H9 (cell line): ENCODE measurements around the gene MFN2. TPM values are rescaled to one million over a fixed set of nuclear protein-coding genes. Genes with fewer than 3 reads are reported as not detected.

Source experiments
- DNase-seq: peaks from one replicate; pipeline ENCODE4 v3.0.0-alpha.2; 2017
- H2AFZ ChIP-seq: one replicate; pipeline ENCODE4 v1.6.1; 2013; ENCODE audit warnings: mild to moderate bottlenecking, low read length, control low read depth, moderate library complexity
- H2AK5ac ChIP-seq: 2 replicates; pipeline ENCODE4 v1.6.1; 2013; ENCODE audit warnings: low read length, control low read depth, mixed read lengths; ENCODE audit not compliant: insufficient read length
- H2BK120ac ChIP-seq: one replicate; pipeline ENCODE4 v1.6.1; 2013; ENCODE audit warnings: low read depth, mild to moderate bottlenecking, low read length, control low read depth, inconsistent platforms; ENCODE audit not compliant: poor library complexity, severe bottlenecking
- H2BK12ac ChIP-seq: 2 replicates; pipeline ENCODE4 v1.6.1; 2013; ENCODE audit warnings: low read length, control low read depth, mixed read lengths, low read depth; ENCODE audit not compliant: insufficient read length
- H2BK15ac ChIP-seq: 2 replicates; pipeline ENCODE4 v1.6.1; 2013; ENCODE audit warnings: low read depth, low read length, control low read depth
- H2BK20ac ChIP-seq: one replicate; pipeline ENCODE4 v1.6.1; 2013; ENCODE audit warnings: low read depth, mild to moderate bottlenecking, low read length, control low read depth, inconsistent platforms; ENCODE audit not compliant: poor library complexity, severe bottlenecking
- H2BK5ac ChIP-seq: 2 replicates; pipeline ENCODE4 v1.6.1; 2013; ENCODE audit warnings: low read length, control low read depth, mixed read lengths; ENCODE audit not compliant: insufficient read length
- H3K14ac ChIP-seq: 2 replicates; pipeline ENCODE4 v1.6.1; 2013; ENCODE audit warnings: low read length, control low read depth; ENCODE audit not compliant: insufficient read depth
- H3K18ac ChIP-seq: 2 replicates; pipeline ENCODE4 v1.6.1; 2013; ENCODE audit warnings: low read depth, mild to moderate bottlenecking, mixed read lengths, low read length, control low read depth; ENCODE audit not compliant: insufficient read length
- H3K23ac ChIP-seq: 2 replicates; pipeline ENCODE4 v1.6.1; 2013; ENCODE audit warnings: low read length, control low read depth, mixed read lengths, low read depth; ENCODE audit not compliant: insufficient read length
- H3K23me2 ChIP-seq: 2 replicates; pipeline ENCODE4 v1.6.1; 2013; ENCODE audit warnings: low read depth, mild to moderate bottlenecking, mixed read lengths, low read length, control low read depth; ENCODE audit not compliant: insufficient read length, poor library complexity, severe bottlenecking
- H3K27ac ChIP-seq: 2 replicates; pipeline ENCODE4 v1.5.1; 2013; ENCODE audit warnings: low read length, control low read depth, mixed read lengths, low read depth; ENCODE audit not compliant: insufficient read length
- H3K27me3 ChIP-seq: 2 replicates; pipeline ENCODE4 v1.6.1; 2013; ENCODE audit warnings: low read length, control low read depth, inconsistent platforms; ENCODE audit not compliant: insufficient read depth
- H3K4ac ChIP-seq: 2 replicates; pipeline ENCODE4 v1.6.1; 2013; ENCODE audit warnings: low read depth, mild to moderate bottlenecking, control low read depth, inconsistent platforms, low read length, moderate library complexity
- H3K4me1 ChIP-seq: 2 replicates; pipeline ENCODE4 v1.6.1; 2013; ENCODE audit warnings: low read length, control low read depth, inconsistent platforms; ENCODE audit not compliant: insufficient read depth
- H3K4me2 ChIP-seq: 2 replicates; pipeline ENCODE4 v1.6.1; 2013; ENCODE audit warnings: low read length, control low read depth, mixed read lengths; ENCODE audit not compliant: insufficient read length, insufficient read depth
- H3K56ac ChIP-seq: 2 replicates; pipeline ENCODE4 v1.6.1; 2013; ENCODE audit warnings: low read depth, mild to moderate bottlenecking, mixed read lengths, low read length, control low read depth; ENCODE audit not compliant: insufficient read length
- H3K79me1 ChIP-seq: 2 replicates; pipeline ENCODE4 v1.6.1; 2013; ENCODE audit warnings: low read depth, mild to moderate bottlenecking, moderate library complexity, low read length, control low read depth, inconsistent platforms; ENCODE audit not compliant: insufficient read depth, poor library complexity, severe bottlenecking
- H3K79me2 ChIP-seq: 2 replicates; pipeline ENCODE4 v1.6.1; 2013; ENCODE audit warnings: low read length, control low read depth, inconsistent platforms; ENCODE audit not compliant: insufficient read depth
- H3K9ac ChIP-seq: 2 replicates; pipeline ENCODE4 v1.6.1; 2013; ENCODE audit warnings: low read length, control low read depth, mixed read lengths; ENCODE audit not compliant: insufficient read length; ENCODE audit errors: extremely low read depth
- H3K9me3 ChIP-seq: one replicate; pipeline ENCODE4 v1.6.1; 2013; ENCODE audit warnings: low read depth, low read length, inconsistent platforms; ENCODE audit not compliant: control insufficient read depth
- H3T11ph ChIP-seq: one replicate; pipeline ENCODE4 v1.6.1; 2013; ENCODE audit warnings: mild to moderate bottlenecking, low read length, control low read depth, inconsistent platforms
- H4K20me1 ChIP-seq: one replicate; pipeline ENCODE4 v1.6.1; 2013; ENCODE audit not compliant: control insufficient read depth, insufficient read length, insufficient read depth
- H4K5ac ChIP-seq: 2 replicates; pipeline ENCODE4 v1.6.1; 2013; ENCODE audit warnings: low read depth, mild to moderate bottlenecking, mixed read lengths, low read length, control low read depth; ENCODE audit not compliant: insufficient read length
- H4K8ac ChIP-seq: replicated peaks from 2 replicates; pipeline ENCODE4 v1.6.1; 2013; ENCODE audit warnings: low read length, control low read depth, mixed read lengths, low read depth; ENCODE audit not compliant: insufficient read length
- H4K91ac ChIP-seq: 2 replicates; pipeline ENCODE4 v1.6.1; 2013; ENCODE audit warnings: low read depth, mild to moderate bottlenecking, moderate library complexity, mixed read lengths, low read length, control low read depth; ENCODE audit not compliant: insufficient read length
- H3K27ac Mint-ChIP-seq, 3 experiments: 2 replicates in 2 of 3; 3 replicates in 1 of 3; pipeline ENCODE4 v1.8.0; 2020 to 2021; ENCODE audit warnings: mixed read lengths in 3 of 3, mild to moderate bottlenecking in 1 of 3, moderate library complexity in 1 of 3
- H3K27me3 Mint-ChIP-seq: 2 replicates; pipeline ENCODE4 v1.8.0; 2021; ENCODE audit warnings: low read depth, mild to moderate bottlenecking, moderate library complexity, mixed read lengths
- H3K36me3 Mint-ChIP-seq, 3 experiments: 2 replicates in 2 of 3; 3 replicates in 1 of 3; pipeline ENCODE4 v1.8.0; 2020 to 2021; ENCODE audit warnings: low read depth in 3 of 3, mixed read lengths in 3 of 3; ENCODE audit not compliant: insufficient read depth in 1 of 3
- H3K4me1 Mint-ChIP-seq, 2 experiments: 2 replicates each; pipeline ENCODE4 v1.8.0; 2020; ENCODE audit warnings: mixed read lengths in 2 of 2
- H3K4me3 Mint-ChIP-seq, 2 experiments: 2 replicates in 1 of 2; 3 replicates in 1 of 2; pipeline ENCODE4 v1.8.0; 2020 to 2021; ENCODE audit warnings: mild to moderate bottlenecking in 2 of 2, mixed read lengths in 2 of 2, moderate library complexity in 1 of 2
- H3K9me3 Mint-ChIP-seq, 2 experiments: 2 replicates in 1 of 2; 3 replicates in 1 of 2; pipeline ENCODE4 v1.8.0; 2020; ENCODE audit warnings: mild to moderate bottlenecking in 2 of 2, mixed read lengths in 2 of 2, moderate library complexity in 1 of 2
- WGBS: extraction: QIAGEN DNeasy Blood & Tissue Kit; methylation state at CpG from one replicate; pipeline ENCODE4 v1.1.7; 2013; ENCODE audit warnings: missing lambda C conversion rate, low lambda C conversion rate, mixed read lengths; ENCODE audit not compliant: insufficient read length; ENCODE audit errors: extremely low coverage; 5-methylcytosine and 5-hydroxymethylcytosine counted together
- total RNA-seq: library from RNA; stranded (reverse); gene quantifications from 2 replicates; pipeline ENCODE4 v1.2.1, GENCODE V29; 2021
- TF ChIP-seq, protein P1 (sequence below): fragments of 200-600 bp; sonication (generic); conservative IDR thresholded peaks from 3 replicates; pipeline ENCODE4 v1.8.0; 2021; ENCODE audit warnings: antibody characterized with exemption, mild to moderate bottlenecking

Gene MFN2
- total RNA-seq, 1 experiment from 2014 or later: 61.4 TPM

DNA sequence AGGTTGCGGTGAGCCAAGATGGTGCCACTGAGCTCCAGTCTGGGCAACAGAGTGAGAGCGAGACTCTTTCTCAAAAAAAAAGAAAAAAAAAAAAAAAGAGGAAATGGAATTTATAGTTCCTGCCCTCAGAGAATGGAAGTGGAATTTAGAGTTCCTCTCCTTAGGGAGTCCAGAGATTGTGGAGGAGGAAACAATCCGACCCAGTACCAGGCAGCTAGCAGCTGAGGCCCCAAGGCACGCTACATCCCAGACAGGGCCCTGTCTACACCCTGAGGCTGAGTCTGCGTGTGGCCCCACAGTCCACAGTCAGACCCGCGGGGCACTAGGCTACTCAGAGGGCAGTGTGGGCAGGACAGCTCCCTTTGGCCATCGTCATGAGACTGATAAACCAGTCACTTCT is 1.9 kb upstream of the MFN2 start:
- H2BK20ac ChIP-seq: no peak overlapping the region
- H2BK120ac ChIP-seq: no peak overlapping the region
- no peak overlapping the region for H2AFZ ChIP-seq
- Mint-ChIP-seq H3K27ac (no peak overlapping the region), H3K4me1 (peaks cover 14 to 20% of the 10 kb centered on the region in 2 experiments), H3K27me3 (no peaks in the 10 kb centered on the region; the same call in 1 of the 2 replicates), H3K9me3 (no peaks in the 10 kb centered on the region), H3K4me3 (no peak overlapping the region), H3K36me3 (peaks cover 19 to 42% (median 30%) of the 10 kb centered on the region in 3 experiments; a peak in 5 of 7 replicates)
- no peaks in the 10 kb centered on the region; the same call in 1 of the 2 replicates for H3K4me1 ChIP-seq
- H2AK5ac ChIP-seq: no peak overlapping the region
- H3K27me3 ChIP-seq: no peaks in the 10 kb centered on the region
- H2BK12ac ChIP-seq: no peak overlapping the region
- no peak overlapping the region; the same call in 1 of the 2 replicates for H2BK15ac ChIP-seq
- no peak overlapping the region for H3T11ph ChIP-seq
- H3K23me2 ChIP-seq: peaks cover 9% of the 10 kb centered on the region
- no peak overlapping the region for H3K18ac ChIP-seq
- no peaks in the 10 kb centered on the region; the same call in 1 of the 2 replicates for H3K79me2 ChIP-seq
- H3K27ac ChIP-seq: no peak overlapping the region
- no peak overlapping the region; the same call in 1 of the 2 replicates for H3K14ac ChIP-seq
- no peak for DNase-seq
- no peak overlapping the region for H3K4me2 ChIP-seq
- no peaks in the 10 kb centered on the region for H4K20me1 ChIP-seq
- no peaks in the 10 kb centered on the region for H3K9me3 ChIP-seq
- H2BK5ac ChIP-seq: no peak overlapping the region
- no peak overlapping the region for H3K4ac ChIP-seq
- H3K23ac ChIP-seq: no peak overlapping the region
- no peak overlapping the region for H4K5ac ChIP-seq
- no CpG with 5 or more reads among the region's 8 CpGs for WGBS
- H3K79me1 ChIP-seq: no peaks in the 10 kb centered on the region
- no peak overlapping the region for H4K8ac ChIP-seq
- TF ChIP-seq, protein P1, sequence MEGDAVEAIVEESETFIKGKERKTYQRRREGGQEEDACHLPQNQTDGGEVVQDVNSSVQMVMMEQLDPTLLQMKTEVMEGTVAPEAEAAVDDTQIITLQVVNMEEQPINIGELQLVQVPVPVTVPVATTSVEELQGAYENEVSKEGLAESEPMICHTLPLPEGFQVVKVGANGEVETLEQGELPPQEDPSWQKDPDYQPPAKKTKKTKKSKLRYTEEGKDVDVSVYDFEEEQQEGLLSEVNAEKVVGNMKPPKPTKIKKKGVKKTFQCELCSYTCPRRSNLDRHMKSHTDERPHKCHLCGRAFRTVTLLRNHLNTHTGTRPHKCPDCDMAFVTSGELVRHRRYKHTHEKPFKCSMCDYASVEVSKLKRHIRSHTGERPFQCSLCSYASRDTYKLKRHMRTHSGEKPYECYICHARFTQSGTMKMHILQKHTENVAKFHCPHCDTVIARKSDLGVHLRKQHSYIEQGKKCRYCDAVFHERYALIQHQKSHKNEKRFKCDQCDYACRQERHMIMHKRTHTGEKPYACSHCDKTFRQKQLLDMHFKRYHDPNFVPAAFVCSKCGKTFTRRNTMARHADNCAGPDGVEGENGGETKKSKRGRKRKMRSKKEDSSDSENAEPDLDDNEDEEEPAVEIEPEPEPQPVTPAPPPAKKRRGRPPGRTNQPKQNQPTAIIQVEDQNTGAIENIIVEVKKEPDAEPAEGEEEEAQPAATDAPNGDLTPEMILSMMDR: no peak
- H3K56ac ChIP-seq: no peak overlapping the region
- H4K91ac ChIP-seq: no peak overlapping the region
- H3K9ac ChIP-seq: no peak overlapping the region
